A673 (cell line): ENCODE results near the gene TSPYL4. TPM values are rescaled to one million over a fixed set of nuclear protein-coding genes. Genes with fewer than 3 reads are reported as not detected.

Experiments
- BruUV-seq: library from RNA; stranded (reverse); fragments of 400-500 nt; replicated peaks from 2 replicates; lab custom pipeline; 2021; lab: Mats Ljungman, UMichigan
- CTCF ChIA-PET: fragments of 300-600 bp; sonication (Branson Sonifier 250); formaldehyde crosslinking; loops from one replicate; lab custom pipeline; 2022; ENCODE audit warnings: antibody characterized with exemption; lab: Charles Lee
- POLR2A ChIA-PET: fragments of 300-600 bp; sonication (Branson Sonifier 250); formaldehyde crosslinking; loops from one replicate; lab custom pipeline; 2022; ENCODE audit warnings: antibody characterized with exemption; ENCODE audit not compliant: low non-redundant PET; lab: Charles Lee
- DNase-seq: peaks from one replicate; pipeline ENCODE4 v3.0.0-alpha.2; 2015; ENCODE audit warnings: low spot score
- H3K27ac ChIP-seq: fragments of 200-600 bp; sonication (generic); 2 replicates; pipeline ENCODE4 v1.5.1; 2016; ENCODE audit warnings: mixed run types, low read depth, mild to moderate bottlenecking, mixed read lengths, antibody characterized with exemption, low read length; ENCODE audit not compliant: poor library complexity, severe bottlenecking
- H3K27me3 ChIP-seq: fragments of 200-600 bp; sonication (generic); replicated peaks from 2 replicates; pipeline ENCODE4 v1.6.1; 2017; ENCODE audit warnings: mixed run types, low read depth, mild to moderate bottlenecking, mixed read lengths, antibody characterized with exemption, low read length; ENCODE audit not compliant: insufficient read depth, poor library complexity
- H3K36me3 ChIP-seq: fragments of 200-600 bp; sonication (generic); 2 replicates; pipeline ENCODE4 v1.6.1; 2016; ENCODE audit warnings: mixed run types, mild to moderate bottlenecking, mixed read lengths, antibody characterized with exemption, low read length; ENCODE audit not compliant: insufficient read depth, poor library complexity, severe bottlenecking
- H3K4me1 ChIP-seq: fragments of 200-600 bp; sonication (generic); 2 replicates; pipeline ENCODE4 v1.6.1; 2017; ENCODE audit warnings: mixed run types, mild to moderate bottlenecking, mixed read lengths, antibody characterized with exemption, low read length; ENCODE audit not compliant: insufficient read depth, poor library complexity, severe bottlenecking
- H3K4me3 ChIP-seq: fragments of 200-600 bp; sonication (generic); 2 replicates; pipeline ENCODE4 v1.5.1; 2016; ENCODE audit warnings: low read depth, mixed run types, mild to moderate bottlenecking, mixed read lengths, low read length; ENCODE audit not compliant: poor library complexity, severe bottlenecking
- H3K9me3 ChIP-seq: fragments of 200-600 bp; sonication (generic); 2 replicates; pipeline ENCODE4 v1.6.1; 2016; ENCODE audit warnings: mixed run types, low read depth, mild to moderate bottlenecking, mixed read lengths, antibody characterized with exemption, low read length; ENCODE audit not compliant: poor library complexity, severe bottlenecking
- CTCF ChIP-seq: fragments of 300-800, 200-600 bp; sonication (generic); conservative IDR thresholded peaks from 2 replicates; pipeline ENCODE4 v1.5.1; 2017; ENCODE audit warnings: low read depth, mild to moderate bottlenecking, antibody characterized with exemption, low read length, moderate library complexity, mixed read lengths
- EZH2 ChIP-seq: fragments of 200-600 bp; sonication (generic); IDR thresholded peaks from 2 replicates; pipeline ENCODE4 v1.6.1; 2017; ENCODE audit warnings: borderline replicate concordance, low read depth, mild to moderate bottlenecking, mixed read lengths, antibody characterized with exemption, low read length; ENCODE audit not compliant: poor library complexity, severe bottlenecking
- intact Hi-C: fragments of 100-400 bp; cut with micrococcal nuclease; formaldehyde crosslinking; loops from one replicate; pipeline ENCODE4 v1.10.0; 2022; ENCODE audit not compliant: unreplicated experiment
- total RNA-seq: library from RNA; stranded (reverse); gene quantifications from 2 replicates; pipeline ENCODE4 v1.2.3, GENCODE V29; 2021

TSPYL4 gene
- total RNA-seq, 1 experiment from 2014 or later: 17.2 TPM

GRCh38 chr6:116210750-116211425 is 43.0 kb downstream of the TSPYL4 start:
- no peak for TF ChIP-seq CTCF
- TF ChIP-seq EZH2: no peak
- no TSS peak for BruUV-seq
- CTCF ChIA-PET: no interaction called here
- Histone ChIP-seq H3K9me3 (no peaks in the 10 kb centered on the region), H3K36me3 (no peaks in the 10 kb centered on the region), H3K27me3 (no peaks in the 10 kb centered on the region), H3K4me3 (no peak overlapping the region), H3K4me1 (no peaks in the 10 kb centered on the region), H3K27ac (no peak overlapping the region)
- DNase-seq: no peak
- POLR2A ChIA-PET: no interaction called here
- intact Hi-C loops: loop anchor here (10.0 kb wide), 1 partner anchor 634 kb away; no protein-coding TSS in a partner anchor

- no peaks in the 10 kb centered on the region for H3K4me1 ChIP-seq
- ChIA-PET CTCF (no interaction called here), POLR2A (no interaction called here)
- no peak for DNase-seq
- no peaks in the 10 kb centered on the region for H3K9me3 ChIP-seq
- H3K27ac ChIP-seq: no peak overlapping the region
- no peak overlapping the region for H3K4me3 ChIP-seq
- no peaks in the 10 kb centered on the region for H3K36me3 ChIP-seq
- no peaks in the 10 kb centered on the region for H3K27me3 ChIP-seq
- TF ChIP-seq EZH2: no peak
- no peak for TF ChIP-seq CTCF
- intact Hi-C loops: loop anchor here (10.0 kb wide), 1 partner anchor 634 kb away; no protein-coding TSS in a partner anchor
- BruUV-seq: no TSS peak
Observed at GRCh38 chr6:116210316-116210715, 43.6 kb downstream of the TSPYL4 start.

DNA sequence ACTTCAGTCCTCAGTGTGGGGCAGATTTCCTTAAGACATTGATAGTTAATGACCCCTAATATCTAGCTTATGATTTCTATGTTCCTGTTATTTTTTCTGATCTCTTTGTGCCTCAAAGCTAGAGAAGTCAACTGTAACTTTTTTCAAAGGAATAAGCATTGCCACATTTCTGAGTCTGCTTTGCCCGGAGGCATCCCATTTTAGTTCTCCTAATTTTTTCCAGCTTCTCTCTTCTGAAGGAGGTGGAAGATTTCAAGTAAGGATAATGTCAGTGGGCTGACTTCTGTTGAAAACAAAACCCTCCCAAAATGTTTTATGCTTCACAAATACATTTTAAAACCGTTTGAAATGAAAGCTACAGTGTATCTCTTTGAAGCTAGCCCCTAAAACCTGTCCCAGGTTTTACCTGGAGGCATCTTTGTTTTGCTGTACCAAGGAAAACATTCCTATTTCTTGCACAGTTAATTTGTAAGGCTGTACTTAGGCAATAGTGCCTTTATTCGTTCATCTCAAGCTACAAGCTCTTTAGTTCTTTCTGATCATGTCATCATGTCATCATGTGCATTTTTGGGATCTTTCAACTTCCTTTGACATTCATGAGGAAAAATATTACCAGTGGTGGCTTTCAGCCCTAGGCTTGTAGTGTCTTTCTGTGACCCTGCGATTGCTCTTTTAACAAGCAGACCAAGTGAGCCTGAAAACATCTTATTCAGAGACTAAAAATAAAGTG is 45.7 kb downstream of the TSPYL4 start:
- no peak for DNase-seq
- no peaks in the 10 kb centered on the region for H3K9me3 ChIP-seq
- BruUV-seq: no TSS peak
- TF ChIP-seq CTCF (no peak), EZH2 (no peak)
- CTCF ChIA-PET: no interaction called here
- intact Hi-C loops: no loop called here
- H3K36me3 ChIP-seq: no peaks in the 10 kb centered on the region
- no peaks in the 10 kb centered on the region for H3K27me3 ChIP-seq
- no peaks in the 10 kb centered on the region for H3K4me1 ChIP-seq
- no peak overlapping the region for H3K4me3 ChIP-seq
- POLR2A ChIA-PET: no interaction called here
- no peak overlapping the region for H3K27ac ChIP-seq
